GM18498 (cell line): ENCODE data around the gene CDH4.

Source experiments
- ATAC-seq: cut with Tn5 transposase; IDR thresholded peaks from one replicate; pipeline ENCODE4 v1.9.1; 2021; ENCODE audit warnings: mild to moderate bottlenecking, moderate library complexity; ENCODE audit not compliant: unreplicated experiment

CDH4 gene

DNA sequence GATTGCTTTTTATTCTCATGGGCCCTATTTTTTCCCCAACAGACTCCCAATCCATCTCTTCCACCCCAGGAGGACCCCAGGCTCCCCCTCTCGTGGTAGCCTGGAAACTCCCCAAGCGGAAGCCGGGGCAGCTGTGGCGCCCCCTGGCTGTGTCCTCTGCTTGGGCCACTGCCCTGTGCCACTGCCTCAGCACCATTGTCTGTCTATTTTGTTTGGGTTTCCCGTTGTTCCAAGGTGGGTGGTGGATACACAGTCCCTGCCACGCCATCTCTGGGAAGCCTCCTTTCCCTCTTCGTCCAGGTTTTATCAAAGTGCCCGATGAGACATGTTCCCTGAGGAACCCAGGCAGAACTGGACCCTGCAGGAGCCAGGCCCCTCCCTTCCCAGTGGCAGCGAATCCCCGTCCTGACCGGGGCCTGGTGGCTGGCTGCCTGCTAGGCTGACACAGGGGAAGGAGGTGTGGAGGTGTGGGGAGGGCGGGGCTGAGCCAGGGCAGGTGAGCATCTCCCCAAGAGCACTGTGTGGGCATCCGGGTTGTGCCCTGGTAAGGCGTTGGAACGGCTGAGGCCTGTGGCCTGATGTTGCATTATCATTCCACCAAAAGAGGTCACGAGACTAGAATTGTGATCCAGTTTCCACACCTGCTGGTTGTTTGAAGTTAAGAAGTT is 228.2 kb downstream of the CDH4 start:
- no peak for ATAC-seq

DNA sequence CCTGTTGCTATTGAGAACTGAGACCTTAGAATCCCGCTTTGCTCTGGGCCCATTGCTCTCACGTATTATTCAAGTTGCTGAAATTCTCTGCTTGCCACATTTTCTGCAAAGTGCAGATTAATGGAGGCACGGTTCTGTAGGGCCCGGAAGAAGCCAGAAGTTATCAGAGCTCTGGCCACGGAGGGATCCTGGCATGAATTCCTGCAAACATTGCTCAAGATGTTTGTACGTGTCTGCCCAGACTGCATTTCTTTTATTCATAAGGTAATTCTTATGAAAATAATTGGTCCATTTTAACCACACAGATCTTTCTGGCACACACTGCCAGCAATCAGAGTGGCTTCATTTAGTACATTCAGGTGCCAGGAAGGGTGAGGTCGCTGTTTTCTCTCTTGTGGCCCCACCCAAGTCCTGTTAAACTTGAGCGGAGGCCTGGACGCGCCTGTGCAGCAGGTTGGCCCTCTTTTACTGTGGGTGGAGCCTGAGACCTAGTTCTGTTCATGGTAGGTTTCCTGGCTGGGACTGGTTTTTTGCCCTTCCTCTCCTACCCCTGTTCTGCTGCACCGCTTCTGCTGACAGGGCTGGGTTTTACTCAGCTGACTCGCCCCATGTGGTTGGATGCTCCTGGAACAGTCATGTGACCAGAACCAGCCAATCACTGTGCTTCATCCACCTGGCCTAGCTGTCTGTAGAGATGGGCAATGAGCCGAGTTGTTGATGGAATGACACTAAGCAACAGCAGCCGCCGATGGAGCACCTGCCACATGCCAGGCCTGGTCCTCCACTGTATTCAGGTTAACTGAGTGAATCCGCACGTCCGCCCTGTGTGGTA is 230.2 kb downstream of the CDH4 start:
- no peak for ATAC-seq

DNA sequence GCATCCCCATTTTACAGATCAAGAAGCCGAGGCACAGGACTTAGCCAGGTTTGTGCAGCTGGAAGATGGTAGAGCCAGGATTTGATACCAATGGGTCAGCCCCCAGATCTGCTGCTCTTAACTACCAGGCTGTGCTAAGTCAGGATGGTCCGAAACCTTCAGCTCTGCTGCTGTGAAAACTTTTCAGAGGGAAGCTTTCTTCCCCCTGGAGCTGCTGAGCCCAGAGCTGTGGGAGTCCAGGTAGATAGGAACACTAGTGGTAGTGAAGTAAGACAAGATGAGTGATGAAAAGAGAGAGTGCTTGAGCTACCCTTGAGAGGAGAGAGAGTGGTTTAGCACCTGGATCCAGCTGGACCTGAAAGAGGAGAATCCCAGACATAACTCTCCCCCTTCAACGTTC is 230.8 kb downstream of the CDH4 start:
- no peak for ATAC-seq

DNA sequence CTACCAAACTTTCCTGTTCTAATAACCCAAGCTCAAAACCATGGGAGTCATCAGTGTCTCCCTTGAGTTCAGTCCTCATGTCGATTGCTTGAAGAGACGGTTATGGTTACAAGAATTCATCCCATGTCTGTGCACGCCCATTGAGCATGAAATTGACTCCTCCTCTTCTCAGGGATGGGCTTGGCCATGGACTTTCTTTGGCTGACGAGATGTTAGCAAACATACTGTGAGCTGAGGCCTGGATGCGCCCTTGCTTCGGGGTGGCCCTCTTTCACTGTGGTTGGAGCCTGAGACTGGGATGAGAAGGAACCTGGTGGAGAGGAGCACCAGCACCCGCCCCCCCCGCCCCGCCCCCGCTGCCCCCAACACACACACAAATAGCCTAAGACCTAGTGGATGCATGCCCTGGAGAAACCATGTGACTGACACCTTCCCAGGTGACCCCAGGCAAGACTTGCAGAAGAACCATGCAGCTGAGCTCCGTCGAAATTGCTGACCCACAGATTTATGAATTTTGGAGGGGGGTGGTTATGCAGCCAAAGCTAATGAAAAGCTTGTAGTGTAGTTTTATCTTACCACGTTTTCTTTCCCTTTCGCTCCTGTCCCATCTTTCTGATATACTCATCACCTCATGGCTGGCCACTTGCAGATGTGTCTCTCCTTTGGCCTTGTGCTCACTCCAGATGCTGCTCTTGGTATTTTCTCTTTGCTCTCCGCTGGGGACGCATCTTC is 231.4 kb downstream of the CDH4 start:
- ATAC-seq: no peak

DNA sequence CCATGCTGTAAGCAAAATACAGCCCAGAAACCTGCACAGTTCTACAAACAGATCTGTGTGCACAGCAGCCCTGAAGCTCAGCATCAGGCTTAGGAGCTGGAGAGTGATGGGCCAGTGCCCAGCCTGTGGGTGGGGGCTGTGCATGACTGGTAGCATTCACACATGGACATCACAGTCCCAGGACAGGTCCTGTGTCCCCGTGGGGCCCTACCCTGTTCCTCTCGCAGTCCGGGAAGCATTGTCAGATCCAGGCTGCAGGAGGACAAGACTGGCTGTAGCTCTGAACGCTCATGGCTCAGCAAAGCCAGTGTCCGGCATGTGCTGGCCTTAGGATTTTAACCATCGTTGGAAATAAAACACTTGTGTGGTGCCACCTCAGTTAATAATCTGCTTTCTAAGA is 234.1 kb downstream of the CDH4 start:
- ATAC-seq: no peak

DNA sequence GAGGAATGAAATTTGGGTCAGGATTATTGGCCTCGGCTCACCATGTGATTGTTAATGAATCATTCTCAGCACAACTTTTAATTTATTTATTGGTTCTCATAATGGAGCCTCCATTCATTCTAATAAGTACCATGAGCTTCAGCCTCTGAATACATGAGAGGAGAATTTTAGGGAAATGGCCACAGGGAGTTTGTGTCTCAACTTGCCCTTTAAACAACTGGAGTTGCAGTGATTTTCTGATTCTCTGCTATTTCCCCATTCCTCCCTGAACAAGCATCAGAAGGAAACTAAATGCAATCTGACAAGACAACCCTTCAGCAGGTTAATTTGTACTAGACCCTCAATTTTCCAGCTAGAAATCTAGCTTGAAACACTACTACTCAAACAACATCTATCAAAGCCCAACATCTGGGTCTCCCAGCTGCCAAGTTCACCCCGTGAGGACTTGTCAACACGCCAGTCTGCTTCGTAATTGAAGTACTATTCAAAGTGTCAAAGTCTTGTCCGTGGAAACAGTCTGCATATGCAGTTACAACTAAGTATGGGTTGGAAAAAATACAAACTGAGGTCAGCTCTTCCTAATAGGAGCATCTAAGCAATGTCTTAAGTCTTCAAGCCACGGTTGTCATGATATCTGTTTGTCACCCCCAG is 235.4 kb downstream of the CDH4 start:
- no peak for ATAC-seq

DNA sequence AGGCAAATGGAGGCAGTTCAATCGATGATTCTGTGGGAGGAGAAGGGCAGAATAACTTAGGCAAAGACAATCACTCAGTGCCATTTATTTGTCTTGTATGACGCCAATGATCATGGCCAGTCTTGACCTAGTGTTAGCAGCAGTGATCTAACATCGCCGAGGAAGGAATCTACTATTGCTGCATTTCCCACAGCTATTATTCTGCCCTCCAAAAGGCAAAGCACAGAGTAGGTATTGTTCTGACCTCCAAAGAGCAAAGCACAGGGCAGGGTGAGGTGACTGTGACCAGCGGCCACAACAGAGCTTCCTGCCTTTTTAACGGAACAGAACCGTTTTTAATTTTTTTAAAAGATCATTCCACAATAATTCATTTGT is 235.9 kb downstream of the CDH4 start:
- no peak for ATAC-seq

DNA sequence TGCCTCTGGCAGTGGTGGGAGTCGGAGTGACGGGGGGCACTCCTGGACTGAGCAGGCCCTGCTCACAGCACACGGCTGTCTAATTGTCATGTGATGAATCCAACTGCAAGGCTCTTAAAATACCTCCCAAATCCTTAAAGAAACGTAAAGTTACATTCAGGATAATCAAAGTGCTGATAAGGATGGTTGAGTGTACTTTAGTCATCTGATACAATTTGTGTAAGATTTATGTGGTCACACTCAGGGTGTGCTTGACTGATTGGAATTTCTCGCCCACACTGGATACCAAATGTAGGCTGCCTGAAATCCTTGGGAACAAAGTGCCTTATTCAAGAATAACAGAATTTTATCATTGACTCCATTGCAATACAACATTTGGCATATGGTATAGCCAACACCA is 238.7 kb downstream of the CDH4 start:
- no peak for ATAC-seq

DNA sequence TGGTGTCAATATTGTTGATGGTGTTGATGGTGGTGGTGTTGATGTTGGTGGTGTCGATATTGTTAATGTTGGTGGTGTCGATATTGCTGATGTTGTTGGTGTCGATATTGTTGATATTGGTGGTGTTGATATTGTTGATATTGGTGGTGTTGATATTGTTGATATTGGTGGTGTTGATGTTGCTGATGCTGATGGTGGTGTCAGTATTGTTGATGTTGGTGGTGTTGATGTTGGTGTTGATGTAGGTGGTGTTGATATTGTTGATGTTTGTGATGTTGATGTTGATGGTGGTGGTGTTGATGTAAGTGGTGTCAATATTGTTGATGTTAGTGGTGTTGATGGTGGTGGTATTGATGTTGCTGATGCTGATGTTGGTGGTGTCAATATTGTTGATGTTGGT is 240.0 kb downstream of the CDH4 start:
- no peak for ATAC-seq

DNA sequence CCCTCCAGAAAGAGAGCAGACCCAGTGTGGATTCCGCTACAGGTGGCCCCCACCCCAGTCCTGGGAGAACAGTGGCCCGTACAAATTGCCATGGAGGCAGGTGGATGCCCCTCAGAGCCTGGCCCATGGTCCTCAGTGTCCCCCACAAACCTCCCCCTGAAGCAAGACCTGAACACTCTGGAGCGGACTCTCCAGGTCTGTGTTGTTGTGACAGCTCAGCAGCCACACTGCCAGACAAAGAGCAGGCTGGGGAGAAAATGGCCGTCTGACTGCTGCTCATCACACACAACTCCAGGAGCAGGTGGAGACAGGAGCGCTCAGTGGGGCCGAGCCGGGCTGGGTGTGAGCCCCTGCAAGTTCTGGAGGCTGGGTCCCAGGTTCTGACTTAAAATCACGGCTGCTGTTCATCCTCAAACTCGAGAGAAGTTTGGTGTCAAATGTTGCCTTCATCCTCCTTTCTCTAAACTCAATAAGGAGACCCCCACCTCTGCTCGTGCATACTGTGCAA is 241.8 kb downstream of the CDH4 start:
- no peak for ATAC-seq

DNA sequence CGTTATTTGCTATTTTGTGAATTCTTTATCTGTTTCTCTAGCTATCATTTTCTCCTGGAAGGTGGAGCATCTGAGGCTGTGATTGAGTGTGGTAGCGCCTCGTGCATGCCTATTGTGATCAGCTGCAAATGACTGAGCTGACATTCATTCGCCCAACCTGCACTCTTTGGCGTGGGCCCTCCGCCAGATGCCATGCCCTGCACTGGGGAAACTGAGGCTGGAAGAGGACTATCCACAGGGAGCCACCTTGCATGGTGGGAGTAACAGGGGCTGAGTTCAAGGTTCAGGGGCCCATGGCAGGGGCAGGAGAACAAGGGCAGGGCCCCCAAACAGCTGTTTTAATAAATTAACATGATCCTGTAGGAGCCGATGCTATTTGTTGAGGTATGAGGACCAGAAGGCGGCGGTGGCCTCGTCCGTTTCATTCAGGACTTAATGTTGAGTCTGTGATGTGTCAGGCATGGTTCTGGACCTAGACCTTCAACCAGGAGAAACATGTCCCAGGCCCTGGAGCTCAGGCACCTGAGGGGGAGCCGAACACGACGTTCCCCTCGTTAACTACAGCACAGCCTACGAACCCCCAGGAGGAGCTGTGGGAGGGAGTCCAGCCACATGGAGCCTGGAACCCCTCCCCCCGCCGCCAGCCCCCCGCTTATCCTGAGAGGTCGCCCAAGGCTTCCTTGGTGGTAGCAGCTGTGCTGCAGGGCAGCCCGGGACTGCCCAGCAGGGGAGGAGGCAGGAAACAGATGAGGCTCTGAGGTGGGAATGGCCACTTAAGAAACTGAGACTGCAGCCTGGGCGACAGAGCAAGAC is 242.9 kb downstream of the CDH4 start:
- ATAC-seq: no peak

DNA sequence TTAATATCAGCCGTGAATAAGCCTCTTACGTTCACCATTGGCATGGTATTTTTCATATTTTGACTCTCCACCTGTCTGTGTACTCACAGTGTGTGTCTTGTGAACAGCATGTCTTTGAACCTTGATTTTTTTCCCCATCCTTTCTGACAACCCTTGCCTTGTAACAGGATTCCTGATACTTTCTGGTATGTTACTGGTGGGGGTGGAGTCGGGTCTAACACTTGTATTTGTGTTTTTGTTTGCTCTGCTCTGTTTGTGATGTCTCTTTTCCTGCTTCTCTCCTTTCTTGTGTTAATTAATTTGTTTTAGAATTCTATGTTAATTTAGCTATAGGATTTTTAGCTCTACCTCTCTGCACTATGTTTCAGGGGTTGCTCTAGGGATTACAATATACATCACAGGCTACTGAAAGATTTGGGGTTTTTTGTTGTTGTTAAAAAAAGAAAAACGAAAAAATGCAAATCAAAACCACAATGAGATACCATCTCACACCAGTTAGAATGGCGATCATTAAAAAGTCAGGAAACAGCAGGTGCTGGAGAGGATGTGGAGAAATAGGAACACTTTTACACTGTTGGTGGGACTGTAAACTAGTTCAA is 245.1 kb downstream of the CDH4 start:
- ATAC-seq: no peak

DNA sequence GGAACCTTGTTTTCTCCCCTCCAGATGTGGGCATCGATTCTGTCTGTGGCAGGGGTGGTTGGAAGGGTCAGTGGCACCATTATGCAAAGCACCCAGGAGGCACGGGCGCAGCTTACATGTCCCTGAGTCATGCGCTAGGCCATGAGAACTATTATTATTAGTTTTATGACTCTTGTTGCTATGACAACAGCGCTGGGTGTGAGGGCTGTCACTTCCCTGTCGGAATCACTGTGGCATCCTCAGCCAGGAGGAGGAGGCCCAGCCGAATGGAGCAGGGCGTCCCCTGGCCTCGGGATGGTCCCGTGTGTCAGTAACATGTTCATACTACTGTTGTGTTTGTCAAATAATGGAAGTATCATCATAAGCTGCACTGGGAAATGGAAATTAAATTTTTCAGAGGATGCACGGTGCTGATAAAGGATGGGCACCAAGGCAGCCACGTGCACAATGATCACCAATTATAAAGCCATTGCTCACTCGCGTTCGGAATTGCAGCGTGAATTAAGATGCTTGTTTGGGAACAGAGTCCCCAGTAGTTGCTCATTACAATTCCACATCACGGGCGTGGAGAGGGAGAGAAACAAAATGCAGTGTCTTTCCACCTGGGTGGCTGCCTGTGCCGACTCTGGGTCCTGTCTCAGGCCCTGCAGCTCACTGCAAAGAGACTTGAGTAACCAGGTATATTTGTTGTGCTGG is 247.9 kb downstream of the CDH4 start:
- ATAC-seq: no peak

DNA sequence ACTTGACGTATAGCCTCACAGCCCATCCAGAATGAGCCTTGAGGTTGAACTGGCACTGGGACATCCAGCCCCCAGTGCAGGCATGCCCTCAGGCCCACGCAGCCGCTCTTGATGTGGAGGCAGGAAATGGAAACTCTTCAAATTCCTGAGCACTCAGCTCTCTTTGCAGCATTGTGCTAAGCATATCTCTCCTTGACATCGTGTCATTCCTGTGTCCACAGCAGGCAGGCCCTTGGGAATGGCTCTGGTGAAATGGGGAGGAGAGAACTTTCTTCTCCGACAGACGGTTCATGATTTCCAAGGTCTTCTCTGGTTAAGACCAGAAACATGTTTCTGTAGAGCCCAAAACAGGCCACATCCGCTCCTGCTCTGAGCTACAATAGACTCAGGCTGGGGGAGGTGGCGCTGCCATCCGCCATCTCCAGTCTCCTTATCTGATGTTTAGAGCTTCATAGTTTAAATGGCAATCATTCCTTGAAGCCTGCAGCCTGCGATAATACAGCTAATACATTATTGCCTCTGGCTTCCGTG is 248.8 kb downstream of the CDH4 start:
- ATAC-seq: no peak

DNA sequence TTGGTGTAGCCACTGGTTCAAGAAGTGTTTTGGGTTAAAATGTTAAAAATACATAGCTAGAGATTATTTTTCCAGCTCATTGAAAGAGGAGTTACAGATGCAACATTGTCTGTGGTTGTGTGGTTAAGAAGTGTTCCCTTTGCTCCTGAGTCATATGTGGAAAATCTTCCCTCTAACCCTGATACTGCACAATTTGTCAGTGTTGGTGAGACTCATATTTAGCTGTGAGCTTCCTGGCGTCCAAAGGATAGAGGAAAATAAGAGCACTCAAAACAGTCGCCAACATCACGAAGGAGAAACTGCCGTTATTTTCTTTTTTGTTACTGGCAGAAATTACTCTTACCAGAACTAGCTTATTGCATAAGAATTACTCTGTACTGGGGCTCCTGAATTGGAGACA is 250.4 kb downstream of the CDH4 start:
- no peak for ATAC-seq

DNA sequence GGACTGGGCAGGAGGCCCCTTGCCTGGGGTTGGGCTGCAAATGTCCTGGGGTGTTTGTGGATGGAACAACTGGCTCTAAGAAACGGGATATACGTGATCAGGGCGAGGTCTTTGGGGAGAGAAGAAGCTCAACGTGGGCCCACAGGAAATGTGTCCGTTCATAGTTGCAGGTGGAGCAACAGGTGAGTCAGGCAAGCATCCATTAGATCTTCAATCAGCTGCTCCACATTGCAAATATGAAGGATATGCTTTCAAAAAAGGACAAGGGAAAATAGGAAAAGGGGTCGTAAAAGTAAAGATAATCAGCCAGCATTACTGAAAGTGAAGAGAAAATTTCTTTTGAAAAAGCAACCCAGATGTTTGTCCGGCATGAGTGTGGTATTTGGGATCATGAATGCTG is 251.0 kb downstream of the CDH4 start:
- no peak for ATAC-seq

DNA sequence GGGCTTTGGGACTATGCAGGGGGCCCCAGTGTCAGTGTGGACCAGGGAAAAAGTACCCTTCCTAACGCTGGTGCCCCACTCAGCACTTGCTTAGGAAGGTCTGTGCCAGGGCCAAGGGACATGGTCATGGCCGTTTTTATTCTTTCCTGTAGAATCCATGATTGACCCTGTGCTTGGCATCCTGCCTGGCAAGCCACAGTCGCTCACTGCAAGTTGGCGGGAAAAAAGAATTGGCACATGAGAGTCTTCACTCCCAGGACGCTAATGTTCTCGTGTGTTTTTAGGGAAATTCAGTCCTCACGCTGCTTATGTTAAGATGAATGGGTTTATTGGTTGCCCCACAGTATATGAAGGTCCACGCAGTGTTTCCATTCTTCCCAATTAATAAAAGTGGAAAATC is 253.4 kb downstream of the CDH4 start:
- ATAC-seq: no peak

DNA sequence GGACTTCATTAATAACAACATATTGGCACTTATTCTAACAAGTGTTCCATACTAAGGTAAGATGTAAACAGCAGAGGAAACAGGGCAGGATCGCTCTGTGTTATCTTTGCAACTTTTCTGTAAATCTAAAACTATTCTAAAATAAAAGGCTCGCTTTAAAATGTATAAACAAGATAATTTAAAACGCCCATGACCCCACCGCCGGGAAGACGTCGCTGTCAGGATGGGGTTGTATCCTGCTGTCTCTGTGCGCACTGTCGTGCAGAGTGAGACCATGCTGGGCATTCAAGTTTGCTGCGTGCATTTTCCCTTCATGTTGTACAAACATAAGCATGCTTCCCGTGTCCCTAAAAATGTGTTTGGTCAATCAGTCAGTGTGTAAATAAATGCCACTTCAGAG is 255.7 kb downstream of the CDH4 start:
- ATAC-seq: no peak
